ENCODE data around the gene LRSAM1.

The LRSAM1 gene

GRCh38 chr9:127407492-127407843 is 43.8 kb upstream of the LRSAM1 start:
- Histone ChIP-seq H3K27ac (ENCODE audit: low read length) (no peak overlapping the region), H4K20me1 (ENCODE audit: insufficient read depth, low read length) (no peaks in the 10 kb centered on the region), H3K4me1 (ENCODE audit: low read length) (peaks cover 10% of the 10 kb centered on the region), H3K79me2 (ENCODE audit: low read length) (no peaks in the 10 kb centered on the region), H3K4me2 (ENCODE audit: low read length) (no peak overlapping the region), H3K27me3 (ENCODE audit: low read depth, low read length) (no peaks in the 10 kb centered on the region), H3K36me3 (replicated peaks; ENCODE audit: low read depth, low read length) (peaks cover 3% of the 10 kb centered on the region), H3K4me3 (ENCODE audit: low read length) (no peak overlapping the region), H3K9ac (ENCODE audit: low read length) (no peak overlapping the region), H2AFZ (ENCODE audit: low read depth, low read length) (no peak overlapping the region), H3K9me3 (ENCODE audit: insufficient read depth, low read length) (no peaks in the 10 kb centered on the region)
- TF ChIP-seq EZH2phosphoT487 (IDR thresholded peaks at IDR 0.05; ENCODE audit: low read depth) = no peak
- TF ChIP-seq, protein P1, sequence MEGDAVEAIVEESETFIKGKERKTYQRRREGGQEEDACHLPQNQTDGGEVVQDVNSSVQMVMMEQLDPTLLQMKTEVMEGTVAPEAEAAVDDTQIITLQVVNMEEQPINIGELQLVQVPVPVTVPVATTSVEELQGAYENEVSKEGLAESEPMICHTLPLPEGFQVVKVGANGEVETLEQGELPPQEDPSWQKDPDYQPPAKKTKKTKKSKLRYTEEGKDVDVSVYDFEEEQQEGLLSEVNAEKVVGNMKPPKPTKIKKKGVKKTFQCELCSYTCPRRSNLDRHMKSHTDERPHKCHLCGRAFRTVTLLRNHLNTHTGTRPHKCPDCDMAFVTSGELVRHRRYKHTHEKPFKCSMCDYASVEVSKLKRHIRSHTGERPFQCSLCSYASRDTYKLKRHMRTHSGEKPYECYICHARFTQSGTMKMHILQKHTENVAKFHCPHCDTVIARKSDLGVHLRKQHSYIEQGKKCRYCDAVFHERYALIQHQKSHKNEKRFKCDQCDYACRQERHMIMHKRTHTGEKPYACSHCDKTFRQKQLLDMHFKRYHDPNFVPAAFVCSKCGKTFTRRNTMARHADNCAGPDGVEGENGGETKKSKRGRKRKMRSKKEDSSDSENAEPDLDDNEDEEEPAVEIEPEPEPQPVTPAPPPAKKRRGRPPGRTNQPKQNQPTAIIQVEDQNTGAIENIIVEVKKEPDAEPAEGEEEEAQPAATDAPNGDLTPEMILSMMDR (IDR thresholded peaks at IDR 0.05; ENCODE audit: low read depth, low read length) = no peak

DNA sequence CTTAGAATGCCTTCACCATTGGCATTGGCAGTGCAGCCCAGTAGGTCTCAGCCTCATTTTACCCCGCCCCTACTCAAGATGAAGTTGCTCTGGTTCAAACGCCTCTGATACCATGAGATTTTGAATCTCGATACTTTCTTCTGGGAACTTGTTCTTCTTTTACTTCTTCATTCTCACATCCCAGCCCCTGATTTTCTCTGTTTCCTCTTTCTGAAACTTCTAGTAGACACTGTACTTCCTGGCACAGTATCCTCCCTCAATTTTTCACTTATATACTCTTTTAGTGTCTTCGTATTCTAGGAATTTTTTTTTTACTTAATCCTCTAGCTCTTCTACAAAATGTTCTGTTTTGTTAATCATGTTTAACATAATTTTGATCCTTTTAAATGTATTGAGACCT is 40.2 kb upstream of the LRSAM1 start:
- peaks cover 10% of the 10 kb centered on the region for H3K4me1 ChIP-seq (ENCODE audit: low read length)
- TF ChIP-seq EZH2phosphoT487 (IDR thresholded peaks at IDR 0.05; ENCODE audit: low read depth) = no peak
- TF ChIP-seq, protein P1 (IDR thresholded peaks at IDR 0.05; ENCODE audit: low read depth, low read length) = no peak
- H3K27ac ChIP-seq (ENCODE audit: low read length) = no peak overlapping the region
- no peak overlapping the region for H3K4me3 ChIP-seq (ENCODE audit: low read length)
- no peaks in the 10 kb centered on the region for H3K9me3 ChIP-seq (ENCODE audit: insufficient read depth, low read length)
- peak overlapping the region; percentile 7; the same call in 1 of the 2 replicates for H3K4me2 ChIP-seq (ENCODE audit: low read length)
- no peaks in the 10 kb centered on the region for H3K79me2 ChIP-seq (ENCODE audit: low read length)
- no peaks in the 10 kb centered on the region for H3K36me3 ChIP-seq (replicated peaks; ENCODE audit: low read depth, low read length)
- H2AFZ ChIP-seq (ENCODE audit: low read depth, low read length) = no peak overlapping the region
- no peaks in the 10 kb centered on the region for H4K20me1 ChIP-seq (ENCODE audit: insufficient read depth, low read length)
- H3K27me3 ChIP-seq (ENCODE audit: low read depth, low read length) = no peaks in the 10 kb centered on the region
- H3K9ac ChIP-seq (ENCODE audit: low read length) = no peak overlapping the region

DNA sequence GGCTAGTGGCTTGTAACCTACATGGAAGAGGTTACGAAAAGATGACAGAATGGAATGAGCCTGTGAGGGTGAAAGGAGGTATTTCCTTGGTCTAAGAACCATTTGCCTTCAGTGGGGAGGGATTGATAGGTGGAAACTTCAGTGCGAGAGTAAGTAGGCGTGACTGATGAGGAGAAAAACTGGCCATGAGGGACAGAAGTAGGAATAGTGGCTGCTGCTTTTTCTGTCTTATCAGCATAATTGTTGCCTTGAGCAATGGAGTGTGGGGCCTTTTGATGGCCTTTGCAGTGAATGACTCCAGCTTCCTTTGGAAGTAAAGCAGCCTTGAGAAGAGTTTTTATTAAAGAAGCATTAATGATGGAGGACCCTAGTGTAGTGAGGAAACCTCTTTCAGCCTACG is 36.2 kb upstream of the LRSAM1 start:
- Histone ChIP-seq H3K27ac (ENCODE audit: low read length) (no peak overlapping the region), H3K36me3 (replicated peaks; ENCODE audit: low read depth, low read length) (no peaks in the 10 kb centered on the region), H3K4me3 (ENCODE audit: low read length) (no peak overlapping the region), H2AFZ (ENCODE audit: low read depth, low read length) (no peak overlapping the region), H3K79me2 (ENCODE audit: low read length) (no peaks in the 10 kb centered on the region), H4K20me1 (ENCODE audit: insufficient read depth, low read length) (no peaks in the 10 kb centered on the region), H3K9me3 (ENCODE audit: insufficient read depth, low read length) (no peaks in the 10 kb centered on the region), H3K27me3 (ENCODE audit: low read depth, low read length) (no peaks in the 10 kb centered on the region), H3K4me1 (ENCODE audit: low read length) (peaks cover 10% of the 10 kb centered on the region), H3K9ac (ENCODE audit: low read length) (no peak overlapping the region), H3K4me2 (ENCODE audit: low read length) (no peak overlapping the region)
- TF ChIP-seq, protein P1 (IDR thresholded peaks at IDR 0.05; ENCODE audit: low read depth, low read length) = no peak
- no peak for TF ChIP-seq EZH2phosphoT487 (IDR thresholded peaks at IDR 0.05; ENCODE audit: low read depth)

GRCh38 chr9:127415657-127416056 is 35.7 kb upstream of the LRSAM1 start:
- no peak overlapping the region for H3K4me3 ChIP-seq (ENCODE audit: low read length)
- H4K20me1 ChIP-seq (ENCODE audit: insufficient read depth, low read length) = no peaks in the 10 kb centered on the region
- no peak overlapping the region for H3K4me2 ChIP-seq (ENCODE audit: low read length)
- H3K27me3 ChIP-seq (ENCODE audit: low read depth, low read length) = no peaks in the 10 kb centered on the region
- TF ChIP-seq, protein P1 (IDR thresholded peaks at IDR 0.05; ENCODE audit: low read depth, low read length) = no peak
- TF ChIP-seq EZH2phosphoT487 (IDR thresholded peaks at IDR 0.05; ENCODE audit: low read depth) = no peak
- no peaks in the 10 kb centered on the region for H3K9me3 ChIP-seq (ENCODE audit: insufficient read depth, low read length)
- H2AFZ ChIP-seq (ENCODE audit: low read depth, low read length) = no peak overlapping the region
- no peaks in the 10 kb centered on the region for H3K36me3 ChIP-seq (replicated peaks; ENCODE audit: low read depth, low read length)
- peaks cover 9% of the 10 kb centered on the region for H3K4me1 ChIP-seq (ENCODE audit: low read length)
- no peak overlapping the region for H3K9ac ChIP-seq (ENCODE audit: low read length)
- no peak overlapping the region for H3K27ac ChIP-seq (ENCODE audit: low read length)
- no peaks in the 10 kb centered on the region for H3K79me2 ChIP-seq (ENCODE audit: low read length)
